Astrocyte (in vitro differentiated cells and primary cell): ENCODE measurements around the gene TMEM204.

Experiments
- EZH2 ChIP-seq: IDR thresholded peaks from 2 replicates; pipeline ENCODE4 v1.6.1; 2012; ENCODE audit warnings: mild to moderate bottlenecking, low read length, inconsistent platforms; ENCODE audit not compliant: insufficient read depth
- TF ChIP-seq, protein P1 (sequence below): IDR thresholded peaks from 2 replicates; pipeline ENCODE4 v1.5.1; 2011; ENCODE audit warnings: low read depth, mild to moderate bottlenecking, inconsistent platforms, low read length, moderate library complexity; ENCODE audit not compliant: insufficient read depth

GRCh38 chr16:1495889-1496262, 37.6 kb upstream of the TMEM204 start:
- TF ChIP-seq, protein P1, sequence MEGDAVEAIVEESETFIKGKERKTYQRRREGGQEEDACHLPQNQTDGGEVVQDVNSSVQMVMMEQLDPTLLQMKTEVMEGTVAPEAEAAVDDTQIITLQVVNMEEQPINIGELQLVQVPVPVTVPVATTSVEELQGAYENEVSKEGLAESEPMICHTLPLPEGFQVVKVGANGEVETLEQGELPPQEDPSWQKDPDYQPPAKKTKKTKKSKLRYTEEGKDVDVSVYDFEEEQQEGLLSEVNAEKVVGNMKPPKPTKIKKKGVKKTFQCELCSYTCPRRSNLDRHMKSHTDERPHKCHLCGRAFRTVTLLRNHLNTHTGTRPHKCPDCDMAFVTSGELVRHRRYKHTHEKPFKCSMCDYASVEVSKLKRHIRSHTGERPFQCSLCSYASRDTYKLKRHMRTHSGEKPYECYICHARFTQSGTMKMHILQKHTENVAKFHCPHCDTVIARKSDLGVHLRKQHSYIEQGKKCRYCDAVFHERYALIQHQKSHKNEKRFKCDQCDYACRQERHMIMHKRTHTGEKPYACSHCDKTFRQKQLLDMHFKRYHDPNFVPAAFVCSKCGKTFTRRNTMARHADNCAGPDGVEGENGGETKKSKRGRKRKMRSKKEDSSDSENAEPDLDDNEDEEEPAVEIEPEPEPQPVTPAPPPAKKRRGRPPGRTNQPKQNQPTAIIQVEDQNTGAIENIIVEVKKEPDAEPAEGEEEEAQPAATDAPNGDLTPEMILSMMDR: no peak
- TF ChIP-seq EZH2: no peak
